HG02840 (cell line): ENCODE results near the gene NUDT16.
"Not testable (repeated sequence)": the region's sequence is repeated elsewhere in the genome, so short reads cannot be mapped to it uniquely, and the experiment has no call there.

Experiments used
- ATAC-seq: cut with Tn5 transposase; IDR thresholded peaks from one replicate; pipeline ENCODE4 v1.9.1; 2021; ENCODE audit warnings: mild to moderate bottlenecking, moderate library complexity, moderate number of reproducible peaks; ENCODE audit not compliant: unreplicated experiment, low FRiP score

Gene NUDT16

DNA sequence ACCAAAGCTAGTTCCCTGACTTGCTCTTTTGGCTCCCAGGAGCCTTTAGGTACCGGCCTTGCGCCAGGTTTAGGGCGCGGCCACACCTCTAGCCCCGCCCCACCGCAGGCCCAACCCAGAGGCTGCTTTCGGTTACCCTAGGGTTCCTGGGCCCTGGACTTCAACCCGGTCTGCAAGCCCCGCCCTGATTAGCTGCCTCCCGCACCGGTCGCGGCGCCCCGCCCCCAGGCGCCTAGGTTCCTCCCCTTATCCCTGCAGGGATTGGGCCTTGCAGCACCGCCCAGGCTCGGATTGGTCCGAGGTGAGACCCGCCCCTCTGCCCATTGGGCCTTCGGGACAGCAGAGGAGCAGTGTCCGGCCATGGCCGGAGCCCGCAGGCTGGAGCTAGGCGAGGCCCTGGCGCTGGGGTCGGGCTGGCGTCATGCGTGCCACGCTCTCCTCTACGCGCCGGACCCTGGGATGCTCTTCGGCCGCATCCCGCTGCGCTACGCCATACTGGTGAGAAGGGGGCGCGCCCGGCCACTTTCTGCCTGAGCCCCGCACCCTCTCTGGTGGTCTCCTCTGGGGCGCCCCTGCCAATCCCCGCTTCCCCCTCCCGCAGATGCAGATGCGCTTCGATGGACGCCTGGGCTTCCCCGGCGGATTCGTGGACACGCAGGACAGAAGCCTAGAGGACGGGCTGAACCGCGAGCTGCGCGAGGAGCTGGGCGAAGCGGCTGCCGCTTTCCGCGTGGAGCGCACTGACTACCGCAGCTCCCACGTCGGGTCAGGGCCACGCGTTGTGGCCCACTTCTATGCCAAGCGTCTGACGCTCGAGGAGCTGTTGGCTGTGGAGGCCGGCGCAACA is at the start of gene NUDT16:
Gene NUDT16, plus strand, starts transcription at position 330 of the 847 bp plus-strand sequence. Its CDS starts 31 bp downstream, at position 361.
- peak; percentile 99 for ATAC-seq

DNA sequence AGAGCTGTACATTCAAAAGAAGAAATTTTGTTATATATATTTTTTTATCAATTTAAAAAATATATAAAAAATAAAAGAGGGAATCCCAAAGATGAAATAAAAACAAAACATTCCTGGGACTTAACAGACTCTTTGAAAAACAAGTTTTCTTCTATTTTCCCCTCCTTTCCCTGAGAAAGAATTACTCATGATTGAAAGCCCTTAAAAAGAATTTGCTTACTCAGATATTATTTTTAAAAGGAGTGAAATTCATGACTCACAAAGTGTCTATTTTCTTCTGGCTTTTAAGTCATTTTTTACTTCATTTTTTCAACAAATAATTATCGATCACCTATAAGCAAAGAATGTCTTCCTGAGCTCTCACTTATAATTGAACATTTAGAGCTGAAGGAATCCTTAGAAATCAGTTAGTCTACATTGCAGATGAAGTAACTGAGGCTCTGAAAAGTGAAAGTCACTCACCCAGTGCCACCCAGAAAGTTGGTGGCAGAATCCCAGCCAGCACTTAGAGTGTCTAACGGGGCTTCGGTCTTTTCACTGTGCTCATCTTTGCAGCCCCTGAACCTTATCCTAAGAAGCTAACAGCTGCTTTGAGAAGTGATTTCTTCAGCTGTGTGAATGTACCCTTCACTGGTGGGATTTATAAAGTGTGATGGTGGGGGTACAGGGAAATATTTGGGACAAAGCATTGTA is 42.5 kb upstream of the NUDT16 start:
- ATAC-seq, result no peak

DNA sequence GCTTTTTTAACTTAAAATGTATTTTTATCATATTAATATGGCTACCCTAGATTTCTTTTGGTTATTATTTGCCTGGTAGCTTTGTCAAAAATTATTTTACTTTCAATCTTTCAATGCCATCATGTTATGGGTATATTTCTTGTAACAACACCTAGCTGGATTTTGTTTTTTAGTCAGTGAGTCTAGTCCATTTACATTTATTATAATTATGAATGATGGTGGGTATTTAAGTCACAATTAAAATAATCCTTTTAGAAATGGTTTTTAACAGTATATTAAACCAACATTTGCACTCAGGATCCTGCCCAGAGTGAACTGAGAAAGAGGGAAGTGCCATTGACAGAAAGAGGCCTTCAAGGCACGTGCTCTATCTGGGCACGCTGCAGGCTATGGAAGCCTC is 39.8 kb upstream of the NUDT16 start:
- no peak for ATAC-seq

DNA sequence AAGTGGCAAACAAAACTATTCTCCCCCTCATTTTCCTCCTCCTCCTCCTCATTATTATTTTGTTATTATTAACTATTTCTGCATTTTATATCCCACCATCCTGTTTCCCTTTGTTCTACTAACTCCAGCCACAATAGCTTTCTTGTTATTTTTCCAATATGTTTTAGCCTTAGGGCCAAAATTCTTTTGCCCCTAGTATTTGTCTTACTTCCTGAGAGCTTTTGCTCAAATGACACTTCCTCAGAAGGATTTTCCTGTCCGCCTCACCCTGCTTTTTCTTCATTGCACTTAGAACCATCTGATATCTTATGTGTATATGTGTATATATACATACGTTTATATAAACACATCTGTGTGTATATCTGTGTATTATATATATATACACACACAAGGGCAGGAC is 32.7 kb upstream of the NUDT16 start:
- ATAC-seq, result no peak

DNA sequence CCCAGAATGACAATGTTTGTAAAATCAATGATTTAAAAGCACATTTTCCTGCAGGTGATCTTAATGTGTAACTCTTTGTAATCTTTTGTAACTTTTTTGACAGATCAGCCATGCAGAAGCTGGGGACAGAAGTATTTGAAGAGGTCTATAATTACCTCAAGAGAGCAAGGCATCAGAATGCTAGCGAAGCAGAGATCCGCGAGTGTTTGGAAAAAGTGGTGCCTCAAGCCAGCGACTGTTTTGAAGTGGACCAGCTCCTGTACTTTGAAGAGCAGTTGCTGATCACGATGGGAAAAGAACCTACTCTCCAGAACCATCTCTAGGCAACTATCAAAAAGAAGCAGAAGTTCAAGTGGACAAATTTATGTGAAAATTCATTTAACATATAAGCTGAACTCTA is 32.1 kb upstream of the NUDT16 start:
- no peak for ATAC-seq

DNA sequence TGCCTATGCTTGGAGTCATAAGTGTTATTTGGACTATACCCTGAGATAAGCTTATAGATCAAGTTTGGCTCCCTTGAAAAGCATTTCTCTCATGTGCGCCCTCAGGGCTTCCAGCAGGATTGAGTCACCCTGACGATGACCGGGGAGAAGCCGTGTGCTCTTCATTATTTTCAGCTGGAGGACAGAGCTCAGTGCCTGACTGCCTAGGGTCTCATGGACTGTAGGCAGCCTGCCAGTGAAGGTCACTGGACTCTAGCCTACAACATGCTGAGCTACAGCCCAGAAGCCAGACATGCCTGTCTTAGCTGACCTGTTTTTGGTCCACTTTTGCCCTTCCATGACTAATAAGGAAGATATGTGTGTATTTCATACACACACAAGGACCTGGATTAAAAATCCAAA is 31.6 kb upstream of the NUDT16 start:
- no peak for ATAC-seq

DNA sequence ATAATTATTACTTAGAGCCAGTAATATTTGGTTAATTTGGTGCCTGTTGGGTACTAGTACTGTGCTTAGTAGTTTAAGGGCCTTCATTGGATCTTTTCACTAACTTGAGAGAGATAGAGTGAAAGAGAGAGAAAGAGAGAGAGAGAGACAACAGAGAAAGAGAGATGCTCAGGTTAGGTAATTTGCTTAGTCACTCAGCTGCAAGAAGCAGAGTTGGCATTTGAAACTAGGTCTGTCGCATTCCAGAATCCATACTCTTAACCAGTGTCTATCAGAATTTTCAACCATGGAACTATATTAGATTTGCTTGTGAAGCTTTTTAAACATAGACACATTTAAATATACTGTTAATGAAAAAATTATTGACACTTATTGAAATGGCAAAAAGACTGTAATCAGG is 31.1 kb upstream of the NUDT16 start:
- ATAC-seq, result no peak

DNA sequence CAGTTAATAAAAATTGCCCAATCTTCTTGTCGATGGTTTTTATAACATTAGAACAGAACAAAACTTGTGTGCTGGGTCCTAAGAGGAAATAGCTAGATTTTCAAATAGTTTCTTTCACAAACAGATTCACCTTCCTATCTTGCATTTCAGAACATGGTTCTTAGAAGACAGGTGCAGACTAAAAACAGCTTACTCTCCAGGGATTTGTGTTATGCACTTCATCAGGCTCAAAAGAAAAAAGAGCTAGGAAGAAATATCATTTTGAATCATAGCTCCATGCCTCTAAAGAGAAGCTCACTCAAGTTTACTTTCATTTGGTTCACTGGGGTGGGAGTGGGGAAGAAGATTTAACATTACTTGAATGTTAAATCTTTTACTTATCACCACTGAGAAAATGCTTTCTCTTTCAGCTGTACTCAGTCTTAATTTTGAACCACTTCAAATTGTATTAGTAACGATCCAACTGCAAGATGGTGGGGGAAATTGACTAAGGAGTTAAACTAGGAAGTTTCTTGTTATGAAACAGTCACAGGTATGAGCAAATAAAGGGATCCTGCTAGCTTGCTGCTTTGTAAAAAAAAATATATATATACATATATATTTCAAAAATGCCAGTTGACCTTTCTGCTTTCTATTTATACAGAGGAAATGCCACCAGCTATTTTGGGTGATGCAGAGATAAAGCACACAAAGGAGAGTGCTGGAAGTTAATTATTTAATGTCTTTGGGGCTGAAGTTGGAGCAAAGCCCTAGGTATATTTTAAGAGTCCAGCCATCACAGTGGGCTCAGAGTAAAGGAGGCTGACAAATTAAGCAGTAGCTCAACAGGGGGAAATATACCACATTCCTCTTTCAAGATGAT is 28.3 kb upstream of the NUDT16 start:
- no peak for ATAC-seq

DNA sequence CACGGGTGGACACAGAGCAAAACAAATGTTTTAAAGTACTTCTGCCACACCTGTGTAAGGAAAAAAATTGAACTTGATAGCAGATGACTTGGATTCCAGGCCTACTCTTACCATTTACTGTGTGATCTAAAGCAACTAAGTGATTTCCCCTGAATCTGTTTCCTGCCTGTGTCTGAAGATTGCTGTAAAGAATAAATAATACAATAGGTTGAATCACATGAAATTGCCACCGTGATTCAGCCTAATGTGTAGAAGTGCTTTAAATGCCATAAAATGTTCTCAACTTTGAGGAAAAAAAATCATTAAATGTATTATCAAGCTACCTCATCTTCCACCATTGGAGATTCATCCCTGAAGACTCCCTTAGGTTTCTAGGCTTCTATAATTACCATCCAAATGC is 27.6 kb upstream of the NUDT16 start:
- no peak for ATAC-seq

DNA sequence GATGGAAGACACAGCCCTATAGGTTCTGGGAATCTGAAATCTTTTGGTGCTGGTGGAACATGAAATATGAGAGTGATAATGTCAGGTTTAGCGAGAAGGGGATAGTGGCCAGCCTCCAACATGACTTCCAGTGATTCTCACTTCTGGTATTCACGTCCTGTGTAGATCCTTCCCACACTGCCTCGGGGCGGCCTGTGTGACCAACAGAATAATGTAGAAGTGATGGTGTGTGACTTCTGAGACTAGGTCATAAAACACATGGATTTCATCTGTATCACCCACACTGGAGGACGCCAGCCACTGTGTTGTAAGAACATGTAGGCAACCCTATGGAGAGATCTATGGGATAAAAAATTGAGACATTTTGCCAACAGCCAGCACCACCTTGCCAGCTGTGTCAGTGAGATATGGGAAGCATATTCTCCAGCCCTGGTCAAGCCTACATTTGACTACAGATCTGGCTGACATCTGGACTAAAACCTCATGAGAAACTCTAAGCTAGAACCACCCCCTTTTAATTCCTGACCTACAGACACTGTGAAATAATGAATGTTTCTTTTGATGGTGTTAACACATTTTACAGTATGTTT is 25.5 kb upstream of the NUDT16 start:
- no peak for ATAC-seq

DNA sequence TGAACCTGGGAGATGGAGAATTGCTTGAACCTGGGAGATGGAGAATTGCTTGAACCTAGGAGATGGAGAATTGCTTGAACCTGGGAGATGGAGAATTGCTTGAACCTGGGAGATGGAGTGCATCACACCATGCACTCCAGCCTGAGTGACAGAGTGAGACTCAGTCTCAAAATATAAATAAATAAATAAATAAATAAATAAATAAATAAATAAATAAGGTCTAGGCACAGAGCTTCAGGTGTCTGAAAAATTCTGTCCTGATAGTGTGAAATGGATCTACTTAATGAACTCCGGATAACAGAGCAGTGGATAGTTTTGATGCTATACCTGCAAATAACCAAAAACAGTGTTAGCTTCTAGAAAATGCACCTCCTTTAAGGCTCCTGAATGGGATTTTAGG is 24.3 kb upstream of the NUDT16 start:
- ATAC-seq, result no peak

DNA sequence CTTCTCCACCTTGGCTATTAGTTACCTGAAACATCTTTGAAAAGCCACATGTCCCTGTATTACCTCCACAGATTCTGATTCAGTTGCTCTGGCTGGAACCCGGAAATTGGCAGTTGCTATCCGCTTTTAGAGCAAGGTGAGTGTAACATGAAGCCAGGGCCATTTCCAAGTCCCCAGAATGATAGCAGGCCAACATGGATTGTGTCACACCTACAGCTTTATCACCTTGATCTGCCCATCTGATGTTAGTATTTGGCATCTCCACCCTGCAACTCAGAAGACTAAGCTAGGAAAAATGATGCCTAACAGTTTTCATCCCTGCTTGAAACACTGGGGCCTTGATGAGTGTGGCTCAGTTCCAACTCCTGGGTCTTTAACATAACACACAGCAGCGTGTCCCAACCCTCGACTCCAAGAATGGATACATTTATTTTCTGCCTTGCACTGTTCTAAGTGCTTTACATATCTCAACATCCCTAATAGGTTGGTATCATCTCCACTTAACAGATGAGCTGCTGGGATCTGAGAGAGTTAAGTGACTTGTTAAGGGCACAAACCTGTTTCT is 21.3 kb upstream of the NUDT16 start:
- ATAC-seq, result no peak

DNA sequence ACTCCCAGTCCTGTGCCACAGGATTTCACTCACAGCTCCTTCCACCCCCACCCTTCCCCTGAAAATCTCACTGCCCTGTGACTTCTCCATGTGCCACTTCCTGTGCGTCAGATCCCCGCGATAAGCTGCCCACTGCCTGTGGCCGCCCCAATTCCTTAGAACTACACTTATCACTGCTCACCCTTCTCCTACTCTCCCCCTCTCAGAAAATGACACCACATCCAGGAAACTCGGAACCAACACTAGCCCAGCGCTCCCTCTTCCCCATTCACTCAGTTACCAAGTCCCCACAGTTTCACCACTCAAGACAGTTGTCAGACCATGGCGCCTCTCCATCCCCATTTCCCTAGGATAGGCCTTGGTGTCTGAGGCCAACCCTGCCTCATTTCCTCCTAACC is 20.5 kb upstream of the NUDT16 start:
- ATAC-seq, result not testable (repeated sequence)

DNA sequence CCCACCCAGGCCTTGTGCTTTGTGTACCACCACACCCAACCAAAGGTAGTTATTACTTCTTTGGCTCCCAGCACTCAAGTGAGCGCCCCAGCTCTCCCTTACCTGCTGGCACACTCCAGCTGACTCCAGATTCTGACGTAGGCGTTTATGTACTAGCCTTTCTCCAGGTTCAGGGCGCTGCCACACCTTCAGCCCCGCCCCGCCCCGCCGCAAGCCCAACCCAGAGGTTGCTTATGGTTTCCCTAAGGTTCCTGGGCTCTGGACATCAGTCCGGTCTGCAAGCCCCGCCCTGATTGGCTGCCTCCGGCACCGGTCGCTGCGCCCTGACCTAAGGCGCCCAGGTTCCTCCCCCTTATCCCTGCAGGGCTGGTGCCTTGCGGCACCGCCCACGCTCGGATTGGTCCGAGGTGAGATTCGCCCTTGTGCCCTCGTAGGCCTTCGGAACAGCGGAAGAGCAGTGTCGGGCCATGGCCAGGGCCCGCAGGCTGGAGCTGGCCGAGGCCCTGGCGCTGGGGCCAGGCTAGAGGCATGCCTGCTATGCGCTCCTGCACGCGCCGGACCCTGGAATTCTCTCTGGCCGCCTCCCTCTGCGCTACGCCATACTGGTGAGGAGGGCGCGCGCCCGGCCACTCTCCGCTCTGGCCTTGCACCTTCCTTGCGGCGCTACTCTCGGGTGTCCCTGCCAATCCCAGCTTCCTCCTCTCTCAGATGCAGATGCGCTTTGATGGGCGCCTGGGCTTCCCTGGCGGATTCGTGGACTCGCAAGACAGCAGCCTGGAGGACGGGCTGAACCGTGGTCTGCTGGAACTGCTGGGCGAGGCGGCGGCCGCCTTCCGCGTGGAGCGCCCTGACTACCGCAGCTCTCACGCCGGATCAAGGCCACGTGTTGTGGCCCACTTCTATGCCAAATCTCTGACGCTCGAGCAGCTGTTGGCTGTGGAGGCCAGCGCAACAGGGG is 19.8 kb upstream of the NUDT16 start:
- ATAC-seq, result peak; percentile 77

DNA sequence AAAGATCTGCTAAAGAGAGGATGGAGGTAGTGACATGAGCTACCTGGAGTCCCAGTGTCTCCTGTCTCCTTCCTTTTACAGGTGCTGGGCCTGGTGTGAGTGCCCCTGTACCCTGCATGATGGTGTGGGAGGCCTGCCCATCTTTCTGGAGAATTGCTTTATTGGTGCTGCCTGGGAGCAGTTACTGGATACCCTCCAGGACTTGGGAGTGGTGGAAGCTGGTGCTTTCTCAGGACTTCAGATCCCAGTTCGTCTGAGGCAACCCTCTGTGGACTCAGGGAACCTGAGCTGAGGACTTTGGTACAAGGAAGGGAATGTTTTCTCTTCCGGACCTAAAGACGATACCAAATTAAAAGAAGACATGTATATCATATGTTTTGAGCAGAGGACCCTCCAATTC is 18.3 kb upstream of the NUDT16 start:
- ATAC-seq, result no peak

DNA sequence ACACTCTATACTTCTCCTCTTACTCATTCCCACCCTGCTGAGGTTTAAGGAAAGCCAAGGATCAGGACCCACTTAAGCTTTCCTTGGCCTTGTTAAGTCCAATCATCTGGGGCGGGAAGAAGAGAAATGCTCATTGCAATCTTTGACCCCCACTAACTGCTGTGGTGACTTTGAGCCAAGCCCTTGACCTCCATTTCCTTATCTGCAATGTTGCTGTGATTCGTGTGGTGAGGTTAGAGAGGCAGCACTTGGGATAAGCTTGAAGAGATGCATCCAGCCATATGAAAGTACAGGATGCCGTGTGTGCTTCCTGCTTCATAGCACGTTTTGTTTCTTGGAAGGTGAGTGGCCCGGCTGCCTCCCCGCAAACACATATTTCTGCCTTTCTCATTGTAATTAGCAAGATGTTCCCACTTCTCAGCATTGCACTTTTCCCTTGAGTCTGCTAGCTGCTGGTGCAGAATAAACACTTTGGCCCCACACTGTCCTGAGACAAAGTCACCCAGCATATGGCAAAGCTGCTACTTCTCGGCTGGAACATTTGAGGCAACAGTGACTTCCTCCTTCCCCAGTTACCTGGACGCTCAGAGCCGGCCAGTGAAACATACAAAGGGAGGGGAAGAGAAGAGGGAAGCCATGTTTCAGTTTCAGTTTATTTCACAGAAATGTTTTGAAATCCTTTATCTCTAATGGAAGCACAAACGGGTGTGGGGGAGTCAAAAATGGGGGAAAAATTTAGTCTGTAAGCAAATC is 10.5 kb upstream of the NUDT16 start:
- ATAC-seq, result no peak

DNA sequence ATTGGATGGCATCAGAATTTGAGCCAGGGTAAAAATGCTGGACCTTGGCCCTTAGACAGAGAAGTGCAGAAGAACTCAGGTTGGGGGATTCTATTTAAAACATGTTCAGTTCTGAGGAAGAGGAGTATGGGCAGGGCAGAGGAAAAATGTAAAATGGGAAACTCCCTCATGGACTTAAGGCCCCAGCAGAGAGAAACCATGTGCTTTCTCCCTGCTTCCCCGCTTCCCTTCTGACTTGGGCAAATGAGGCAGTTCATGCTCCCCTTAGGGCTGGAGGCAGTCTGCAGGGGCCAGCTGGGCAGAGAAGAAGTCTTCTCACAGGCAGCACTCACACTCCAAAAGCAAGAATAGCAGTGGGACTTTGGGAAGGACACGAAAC is 9.9 kb upstream of the NUDT16 start:
- no peak for ATAC-seq

DNA sequence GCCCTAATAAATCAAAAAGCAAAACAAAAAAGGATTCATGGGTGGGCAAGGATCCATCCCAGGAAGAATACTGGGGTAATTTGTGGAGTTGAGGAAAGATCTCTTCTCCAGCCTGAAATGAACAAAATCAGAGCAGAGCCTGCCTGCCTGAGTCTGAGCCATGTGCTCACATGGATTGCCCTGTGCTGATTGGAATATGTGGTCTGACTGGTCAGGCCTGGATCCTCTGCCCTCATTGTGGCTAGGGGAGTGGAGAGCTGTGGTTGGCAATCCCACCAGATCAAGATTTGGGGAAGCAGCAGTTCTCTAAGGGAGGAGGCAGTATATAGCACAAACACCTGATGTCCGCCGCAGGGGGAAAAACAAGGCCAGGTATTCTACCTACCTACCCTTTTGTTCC is 6.8 kb upstream of the NUDT16 start:
- ATAC-seq, result no peak
